Activated T-cell treated with anti-CD3 and anti-CD28 coated beads, Interleukin-2, amount 50 U/mL, for 72 hours (primary cell): ENCODE measurements around the gene SFXN1. TPM values are rescaled to one million over a fixed set of nuclear protein-coding genes. Genes with fewer than 3 reads are reported as not detected.
"Not testable (repeated sequence)": the region's sequence is repeated elsewhere in the genome, so short reads cannot be mapped to it uniquely, and the experiment has no call there.

Experiments
- ATAC-seq, 2 donors: fragments of 150-1000 bp; cut with Tn5 transposase; replicated peaks in 1 of 2; 2 replicates each; pipeline ENCODE4 v1.10.0; 2021; ENCODE audit warnings: moderate library complexity in 2 of 2, mild to moderate bottlenecking in 1 of 2
- DNase-seq, 2 donors: peaks; one replicate each; pipeline ENCODE4 v3.0.0; 2021 to 2022; ENCODE audit warnings: mixed read lengths in 1 of 2
- H3K27ac Mint-ChIP-seq: one replicate; pipeline ENCODE4 v1.8.0; 2022; ENCODE audit warnings: mild to moderate bottlenecking, moderate library complexity, mixed read lengths
- H3K27me3 Mint-ChIP-seq: one replicate; pipeline ENCODE4 v1.8.0; 2022; ENCODE audit warnings: low read depth, mixed read lengths
- H3K36me3 Mint-ChIP-seq, 2 donors: one replicate each; pipeline ENCODE4 v1.8.0; 2022; ENCODE audit warnings: mixed read lengths in 2 of 2, mild to moderate bottlenecking in 1 of 2; ENCODE audit not compliant: insufficient read depth in 2 of 2
- H3K4me1 Mint-ChIP-seq: one replicate; pipeline ENCODE4 v1.8.0; 2022; ENCODE audit warnings: low read depth, mixed read lengths
- H3K4me3 Mint-ChIP-seq, 2 donors: one replicate each; pipeline ENCODE4 v1.8.0; 2022; ENCODE audit warnings: mild to moderate bottlenecking in 2 of 2, mixed read lengths in 2 of 2, moderate library complexity in 2 of 2
- H3K9me3 Mint-ChIP-seq, 2 donors: one replicate each; pipeline ENCODE4 v1.8.0; 2022; ENCODE audit warnings: mixed read lengths in 2 of 2
- total RNA-seq, 2 donors: library from RNA; stranded (reverse); gene quantifications; one replicate each; pipeline ENCODE4 v1.2.3, GENCODE V29; 2022

Gene SFXN1, protein sequence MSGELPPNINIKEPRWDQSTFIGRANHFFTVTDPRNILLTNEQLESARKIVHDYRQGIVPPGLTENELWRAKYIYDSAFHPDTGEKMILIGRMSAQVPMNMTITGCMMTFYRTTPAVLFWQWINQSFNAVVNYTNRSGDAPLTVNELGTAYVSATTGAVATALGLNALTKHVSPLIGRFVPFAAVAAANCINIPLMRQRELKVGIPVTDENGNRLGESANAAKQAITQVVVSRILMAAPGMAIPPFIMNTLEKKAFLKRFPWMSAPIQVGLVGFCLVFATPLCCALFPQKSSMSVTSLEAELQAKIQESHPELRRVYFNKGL
- total RNA-seq: 100 to 1,000 TPM; 150 to 151 TPM

DNA sequence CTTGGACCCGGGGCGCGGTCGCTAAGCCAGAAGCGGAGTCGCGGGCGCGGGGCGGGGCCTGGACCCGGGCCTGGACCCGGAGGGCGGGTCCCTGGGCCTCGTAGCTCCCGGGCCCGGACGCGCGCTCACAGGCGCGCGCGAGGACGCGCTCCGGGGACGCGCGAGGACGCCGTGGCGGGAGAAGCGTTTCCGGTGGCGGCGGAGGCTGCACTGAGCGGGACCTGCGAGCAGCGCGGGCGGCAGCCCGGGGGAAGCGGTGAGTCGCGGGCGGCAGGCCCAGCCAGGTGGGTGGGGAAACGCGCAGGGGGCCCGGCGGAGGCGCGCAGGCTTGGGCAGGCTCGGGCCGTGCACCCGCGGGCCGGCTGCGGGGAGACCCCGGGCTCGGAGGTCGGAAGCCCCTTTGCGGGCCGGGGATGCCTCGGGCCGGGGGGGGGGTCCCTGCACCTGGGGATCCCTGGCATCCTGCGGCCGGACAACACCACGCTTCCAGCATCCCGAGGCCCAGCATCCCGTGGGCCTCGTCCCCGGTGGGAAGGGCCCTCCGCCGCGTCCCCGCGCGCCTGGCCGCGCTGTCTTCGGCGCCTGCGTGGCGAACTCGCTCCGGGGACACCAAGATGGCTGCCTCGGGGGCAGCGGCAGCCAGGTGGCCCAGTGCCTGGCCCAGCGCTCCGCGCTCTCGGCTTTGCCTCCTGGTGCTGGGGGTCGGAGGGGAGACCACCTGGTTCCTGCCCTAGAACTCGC is at the start of gene SFXN1:
TSS of gene SFXN1 (plus strand) at position 177 of the 741 bp plus-strand sequence. CDS start 13,544 bp downstream, outside the sequence.
- peaks cover 12% of the 10 kb centered on the region for H3K27me3 Mint-ChIP-seq
- peaks cover 66% of the 10 kb centered on the region for H3K4me1 Mint-ChIP-seq
- no peaks in the 10 kb centered on the region for H3K9me3 Mint-ChIP-seq
- peak within 1 kb of the TSS; percentile 91 for H3K27ac Mint-ChIP-seq
- ATAC-seq (peak; percentile 91 to 92), DNase-seq (peak; percentile 86 to 91)
- H3K36me3 Mint-ChIP-seq: peaks cover 10 to 33% of the 10 kb centered on the region in 2 donors
- H3K4me3 Mint-ChIP-seq: peak within 1 kb of the TSS; percentile 97

DNA sequence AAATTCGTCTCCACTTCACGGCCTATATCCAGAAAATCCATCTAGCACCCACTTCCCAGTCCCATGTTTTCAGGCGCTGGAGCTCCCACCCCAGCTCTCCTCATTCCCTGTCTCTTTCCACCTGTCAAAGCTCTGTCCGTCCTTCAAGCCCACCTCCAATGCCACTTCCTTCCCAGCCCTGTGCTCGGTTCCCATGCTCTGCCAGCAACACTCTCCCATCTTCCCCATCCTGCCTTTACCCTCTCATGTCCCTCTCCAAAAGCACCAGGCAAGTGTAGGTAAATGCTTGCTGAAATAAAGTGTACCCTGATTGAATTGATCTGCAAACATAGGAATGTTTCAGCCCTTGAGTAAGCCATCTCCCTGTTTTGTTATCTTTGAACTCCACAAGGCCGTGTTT is 43.6 kb upstream of the SFXN1 start:
- DNase-seq (no peak), ATAC-seq (no peak)
- Mint-ChIP-seq H3K9me3 (no peaks in the 10 kb centered on the region), H3K27ac (no peak overlapping the region), H3K27me3 (peaks cover 49% of the 10 kb centered on the region), H3K36me3 (no peaks in the 10 kb centered on the region), H3K4me3 (no peak overlapping the region), H3K4me1 (no peaks in the 10 kb centered on the region)

DNA sequence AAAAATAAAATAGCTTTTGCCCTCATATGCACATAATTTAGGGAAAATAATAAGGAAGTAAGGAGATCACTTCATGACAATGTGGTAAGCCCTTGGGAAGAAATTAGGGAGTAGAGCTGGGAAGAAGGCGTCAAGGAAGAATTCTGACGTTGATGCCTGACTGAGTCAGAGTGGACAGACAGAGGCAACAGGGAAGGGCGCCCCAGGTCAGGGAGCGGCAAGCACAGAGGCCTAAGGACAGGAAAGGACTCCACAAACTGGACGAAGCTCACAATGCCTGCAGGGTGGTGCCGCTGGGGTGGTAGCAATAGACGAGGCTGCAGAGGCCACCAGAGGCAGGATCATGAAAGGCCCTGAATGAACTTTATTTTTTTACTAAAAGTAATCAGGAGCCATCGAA is 42.0 kb upstream of the SFXN1 start:
- ATAC-seq (no peak), DNase-seq (no peak)
- Mint-ChIP-seq H3K27ac (no peak overlapping the region), H3K36me3 (no peaks in the 10 kb centered on the region), H3K27me3 (peaks cover 56% of the 10 kb centered on the region), H3K4me1 (no peaks in the 10 kb centered on the region), H3K9me3 (no peaks in the 10 kb centered on the region), H3K4me3 (no peak overlapping the region)

DNA sequence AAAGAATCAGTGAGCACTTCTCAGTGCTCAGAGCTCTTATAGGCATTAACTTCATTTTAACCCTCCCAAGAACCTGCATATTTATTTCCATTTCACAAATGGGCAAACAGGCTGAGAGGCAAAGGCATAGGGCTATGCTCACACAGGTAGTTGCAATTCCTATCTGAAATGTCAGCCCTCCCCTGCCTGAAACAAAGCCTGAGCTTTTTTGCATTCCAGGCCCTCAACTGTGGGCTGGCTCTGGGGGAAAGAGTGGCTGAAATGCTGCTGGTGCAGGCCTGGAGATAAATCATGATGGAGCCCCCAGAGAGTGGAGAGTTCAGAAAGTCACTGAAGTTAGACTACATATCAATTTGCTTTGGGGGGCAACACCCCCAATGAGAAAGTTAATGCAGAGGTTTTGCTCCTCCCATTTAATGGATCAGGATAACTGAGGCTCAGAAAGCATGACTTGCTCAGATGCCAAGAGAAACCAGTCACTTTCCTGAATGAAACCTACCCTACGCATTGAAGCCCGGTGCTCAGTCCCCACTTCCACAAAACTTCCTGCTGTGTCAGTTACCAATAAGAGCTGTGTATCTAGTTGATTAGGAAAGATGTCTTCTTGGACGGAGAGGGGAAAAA is 40.0 kb upstream of the SFXN1 start:
- Mint-ChIP-seq H3K36me3 (no peaks in the 10 kb centered on the region), H3K9me3 (no peaks in the 10 kb centered on the region), H3K4me1 (no peaks in the 10 kb centered on the region), H3K4me3 (no peak overlapping the region), H3K27ac (no peak overlapping the region), H3K27me3 (peaks cover 71% of the 10 kb centered on the region)
- ATAC-seq (no peak), DNase-seq (no peak)

DNA sequence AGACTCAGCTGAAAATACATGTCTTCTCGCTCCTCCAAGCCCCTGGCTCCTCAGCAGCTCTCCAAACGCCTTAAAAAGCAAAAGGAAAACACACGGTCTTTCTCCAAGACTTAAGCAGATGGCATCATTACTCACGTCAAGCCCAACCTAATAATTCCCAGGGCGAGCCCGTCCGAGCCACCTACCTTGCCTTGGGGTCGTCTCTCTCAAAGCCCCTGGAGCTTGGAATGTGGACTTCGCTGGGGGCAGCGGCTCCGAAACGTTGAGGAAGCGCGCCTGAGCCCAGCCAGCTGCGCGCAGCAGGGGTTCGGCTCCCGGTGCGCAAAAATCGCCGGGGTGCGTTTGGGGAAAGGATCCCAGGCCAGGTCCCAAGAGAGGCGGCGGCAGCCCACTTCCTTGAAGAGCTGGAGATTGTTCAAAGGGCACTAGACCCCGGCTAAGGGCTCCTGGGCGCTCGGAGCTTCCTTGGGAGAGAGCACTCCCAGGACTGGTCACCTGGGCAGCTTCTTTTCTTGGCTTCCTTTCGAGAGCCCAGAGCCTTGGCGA is 34.8 kb upstream of the SFXN1 start:
- DNase-seq (no peak), ATAC-seq (no peak)
- H3K9me3 Mint-ChIP-seq: no peaks in the 10 kb centered on the region
- peaks cover 8% of the 10 kb centered on the region for H3K4me1 Mint-ChIP-seq
- H3K36me3 Mint-ChIP-seq: no peaks in the 10 kb centered on the region
- no peak overlapping the region for H3K27ac Mint-ChIP-seq
- peaks cover 67% of the 10 kb centered on the region for H3K27me3 Mint-ChIP-seq
- H3K4me3 Mint-ChIP-seq: peak overlapping the region; percentile 36 to 40

DNA sequence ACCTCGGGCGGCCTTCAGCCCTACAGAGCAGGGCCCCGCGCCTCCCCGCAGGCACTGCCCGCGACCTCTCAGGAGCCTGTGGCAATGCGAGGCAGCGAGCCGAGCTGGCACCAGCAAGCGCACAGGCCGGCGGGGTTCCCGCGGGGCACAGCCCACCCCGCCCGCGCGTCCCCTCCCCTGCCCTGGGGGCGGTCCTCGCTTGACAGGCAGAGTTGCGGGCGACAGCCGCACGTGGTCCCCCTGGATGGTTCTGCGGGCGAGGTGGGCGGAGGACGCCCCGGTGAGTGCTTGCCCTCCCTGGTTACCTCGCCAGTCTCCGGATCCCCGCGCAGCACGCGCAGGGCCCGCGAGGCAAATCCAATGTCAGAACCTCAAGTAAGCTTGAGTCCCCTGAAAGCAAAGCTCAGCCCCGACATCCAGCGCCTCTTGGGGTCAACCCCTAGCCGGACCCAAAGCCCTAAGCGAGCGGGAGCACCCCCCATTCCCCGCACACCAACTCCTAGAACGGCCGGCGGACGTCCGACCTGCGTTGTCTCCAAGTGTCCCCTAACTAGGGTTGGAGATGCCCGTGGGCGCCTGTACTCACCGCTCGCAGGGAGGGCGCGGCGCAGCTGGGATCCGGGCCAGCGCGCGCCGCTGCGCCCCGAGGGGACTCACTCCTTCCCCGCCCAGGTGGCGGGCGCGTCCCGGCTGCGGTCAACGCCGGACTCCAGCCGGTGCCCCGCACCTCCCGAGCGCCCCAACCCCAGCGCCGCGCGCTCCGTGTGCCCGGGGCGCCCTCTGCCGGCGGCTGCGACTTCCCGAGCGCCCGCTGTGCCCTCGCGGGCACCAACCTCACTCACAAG is 34.1 kb upstream of the SFXN1 start, which contains the start of gene DRD1:
TSS of gene DRD1 (minus strand) at position 123 of the 845 bp plus-strand sequence. CDS start 1,083 bp downstream, outside the sequence.
- H3K36me3 Mint-ChIP-seq: no peaks in the 10 kb centered on the region
- H3K9me3 Mint-ChIP-seq: no peaks in the 10 kb centered on the region
- no peak within 1 kb of the TSS for H3K27ac Mint-ChIP-seq
- H3K27me3 Mint-ChIP-seq: peaks cover 69% of the 10 kb centered on the region
- peak; percentile 64 to 75 for DNase-seq
- H3K4me1 Mint-ChIP-seq: peaks cover 8% of the 10 kb centered on the region
- peak; percentile 94 to 95 for ATAC-seq
- peak within 1 kb of the TSS; percentile 77 to 82 for H3K4me3 Mint-ChIP-seq

DNA sequence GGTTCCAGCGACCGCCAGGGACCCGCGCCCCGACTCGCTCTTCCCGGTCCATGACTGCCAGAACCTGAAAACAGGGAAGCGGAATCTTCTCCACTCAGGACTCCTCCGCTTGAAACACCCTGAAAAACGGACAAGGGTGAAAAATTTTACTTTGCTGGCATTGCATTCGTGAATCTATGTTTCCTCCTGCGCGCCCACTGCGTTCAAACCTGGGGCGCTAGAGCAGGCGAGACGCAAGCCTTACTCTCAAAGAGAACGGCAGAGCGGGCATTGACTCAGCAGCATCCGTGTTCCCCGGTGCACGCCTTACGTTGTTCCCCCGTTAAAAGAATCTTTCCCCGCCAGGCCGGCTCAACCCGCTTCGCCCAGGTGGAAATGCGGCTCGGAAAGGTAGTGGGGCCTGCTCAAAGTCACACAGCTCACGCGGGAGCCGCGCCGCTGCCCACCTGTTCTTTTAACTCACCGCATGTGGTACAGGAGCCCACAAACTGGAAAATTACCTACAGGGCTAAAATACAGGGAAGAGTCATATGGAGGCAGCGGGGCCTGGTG is 33.4 kb upstream of the SFXN1 start:
- Mint-ChIP-seq H3K4me3 (peak overlapping the region; percentile 77 to 82), H3K9me3 (no peaks in the 10 kb centered on the region), H3K27ac (no peak overlapping the region), H3K4me1 (peaks cover 8% of the 10 kb centered on the region), H3K27me3 (peaks cover 71% of the 10 kb centered on the region), H3K36me3 (no peaks in the 10 kb centered on the region)
- ATAC-seq: peak; percentile 10 to 14
- no peak for DNase-seq

DNA sequence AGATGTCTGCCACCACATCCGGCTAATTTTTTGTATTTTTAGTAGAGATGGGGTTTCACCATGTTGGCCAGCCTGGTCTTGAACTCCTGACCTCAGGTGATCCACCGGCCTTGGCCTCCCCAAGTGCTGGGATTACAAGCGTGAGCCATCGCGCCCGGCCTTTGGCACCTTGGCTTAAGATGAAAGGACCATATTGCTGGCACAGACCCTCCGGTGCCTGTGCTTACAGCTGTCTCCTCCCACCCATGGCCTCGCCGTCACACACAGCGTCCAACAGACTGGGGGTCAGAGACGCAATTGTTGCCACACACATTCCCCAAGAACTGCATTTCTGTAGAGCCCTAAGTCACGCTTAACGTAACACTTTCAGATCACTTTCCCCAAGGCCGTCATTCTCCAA is 32.0 kb upstream of the SFXN1 start:
- H3K27ac Mint-ChIP-seq, H3K9me3 Mint-ChIP-seq, DNase-seq, H3K4me1 Mint-ChIP-seq, H3K36me3 Mint-ChIP-seq, H3K4me3 Mint-ChIP-seq, ATAC-seq: not testable (repeated sequence)
- peaks cover 71% of the 10 kb centered on the region for H3K27me3 Mint-ChIP-seq

DNA sequence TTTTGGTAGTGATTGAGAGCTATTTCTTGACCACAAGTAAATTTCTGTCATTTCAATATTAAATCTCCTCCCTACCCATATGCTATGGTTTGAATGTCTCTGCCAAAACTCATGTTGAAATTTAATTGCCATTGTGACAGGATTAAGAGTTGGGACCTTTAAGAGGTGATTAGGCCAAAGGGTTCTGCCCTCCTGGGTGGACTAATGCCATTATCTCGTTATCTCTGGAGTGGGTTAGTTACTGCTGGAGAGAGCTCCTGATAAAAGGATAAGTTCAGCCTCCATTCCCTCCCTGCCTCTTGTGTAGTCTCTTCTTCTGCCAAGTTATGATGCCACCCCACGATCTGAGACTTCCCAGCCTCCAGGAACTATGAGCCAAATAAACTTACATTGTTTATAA is 30.8 kb upstream of the SFXN1 start:
- H3K9me3 Mint-ChIP-seq: no peaks in the 10 kb centered on the region
- H3K27ac Mint-ChIP-seq: no peak overlapping the region
- no peak overlapping the region for H3K4me3 Mint-ChIP-seq
- ATAC-seq: no peak
- no peaks in the 10 kb centered on the region for H3K36me3 Mint-ChIP-seq
- peaks cover 8% of the 10 kb centered on the region for H3K4me1 Mint-ChIP-seq
- no peak for DNase-seq
- peaks cover 69% of the 10 kb centered on the region for H3K27me3 Mint-ChIP-seq

DNA sequence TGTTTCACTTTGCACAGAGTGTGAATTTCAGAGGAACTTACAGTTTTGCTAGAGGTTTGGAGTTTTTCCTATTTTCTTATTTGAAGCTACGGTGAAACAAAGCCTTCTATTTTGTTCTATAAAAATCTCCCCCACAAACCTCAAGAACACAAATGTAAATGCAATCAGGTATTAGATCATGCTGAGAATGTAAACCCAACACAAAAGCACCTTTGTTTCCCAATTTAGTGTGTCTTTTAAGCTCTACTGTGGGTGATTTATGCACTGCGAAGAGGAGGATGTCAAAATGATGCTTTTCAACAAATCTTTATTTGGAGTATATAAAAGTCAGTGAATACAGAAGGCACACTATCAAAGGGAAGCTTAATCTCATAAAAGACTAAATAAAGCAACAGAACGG is 30.1 kb upstream of the SFXN1 start:
- peaks cover 69% of the 10 kb centered on the region for H3K27me3 Mint-ChIP-seq
- no peak for DNase-seq
- no peak overlapping the region for H3K4me3 Mint-ChIP-seq
- H3K36me3 Mint-ChIP-seq: no peaks in the 10 kb centered on the region
- no peak overlapping the region for H3K27ac Mint-ChIP-seq
- H3K4me1 Mint-ChIP-seq: peaks cover 8% of the 10 kb centered on the region
- no peak for ATAC-seq
- H3K9me3 Mint-ChIP-seq: no peaks in the 10 kb centered on the region

DNA sequence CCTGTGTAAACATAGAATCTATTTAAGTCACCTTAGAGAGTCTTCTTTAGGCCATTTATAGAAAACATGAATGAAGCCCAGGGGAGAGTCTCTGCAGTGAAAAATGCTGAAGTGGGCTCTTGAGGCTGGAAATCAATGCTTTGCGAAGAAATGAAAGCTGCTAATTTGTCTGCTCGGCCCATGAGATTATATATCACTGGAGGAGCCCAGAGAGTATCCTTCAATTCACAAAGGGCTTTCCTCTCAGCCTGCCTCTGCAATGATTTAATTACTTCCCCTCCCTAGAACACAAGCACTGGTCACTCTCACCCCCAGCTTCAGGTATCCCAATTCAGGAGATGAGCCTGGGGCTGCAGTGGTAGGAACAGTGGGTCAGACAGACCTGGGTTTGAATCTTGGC is 26.2 kb upstream of the SFXN1 start:
- peaks cover 0 to 2% of the 10 kb centered on the region in 2 donors for H3K9me3 Mint-ChIP-seq
- no peak for ATAC-seq
- peaks cover 74% of the 10 kb centered on the region for H3K27me3 Mint-ChIP-seq

DNA sequence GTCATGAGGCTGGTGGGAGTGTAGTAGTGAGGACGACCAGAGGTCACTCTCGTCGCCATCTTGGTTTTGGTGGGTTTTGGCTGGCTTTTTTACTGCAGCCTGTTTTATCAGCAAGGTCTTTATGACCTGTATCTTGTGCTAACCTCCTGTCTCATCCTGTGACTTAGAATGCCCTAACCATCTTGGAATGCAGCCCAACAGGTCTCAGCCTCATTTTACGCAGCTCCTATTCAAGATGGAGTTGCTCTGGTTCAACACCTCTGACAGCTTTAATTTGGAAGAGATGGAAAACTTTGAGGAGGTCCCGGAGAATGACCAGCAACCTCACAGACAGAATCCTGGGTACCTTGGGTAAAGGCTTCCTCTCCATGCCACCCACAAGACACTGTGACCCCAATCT is 24.0 kb upstream of the SFXN1 start:
- H3K27ac Mint-ChIP-seq, H3K4me3 Mint-ChIP-seq, DNase-seq, ATAC-seq, H3K36me3 Mint-ChIP-seq, H3K9me3 Mint-ChIP-seq: not testable (repeated sequence)
- peaks cover 19% of the 10 kb centered on the region for H3K4me1 Mint-ChIP-seq
- H3K27me3 Mint-ChIP-seq: peaks cover 60% of the 10 kb centered on the region

More for the DNA sequence above, 26.2 kb upstream of the SFXN1 start:
- no peak overlapping the region for H3K4me3 Mint-ChIP-seq
- H3K36me3 Mint-ChIP-seq: no peaks in the 10 kb centered on the region
- no peak overlapping the region for H3K27ac Mint-ChIP-seq
- H3K4me1 Mint-ChIP-seq: peaks cover 11% of the 10 kb centered on the region
- no peak for DNase-seq
